GM12801 (cell line): ENCODE data around the gene EPN1.

ENCODE experiments used
- CTCF ChIP-seq: IDR thresholded peaks from one replicate; pipeline ENCODE4 v1.5.1; 2011; ENCODE audit warnings: control low read depth; ENCODE audit not compliant: insufficient read length; ENCODE audit errors: extremely low read depth

Gene EPN1

DNA sequence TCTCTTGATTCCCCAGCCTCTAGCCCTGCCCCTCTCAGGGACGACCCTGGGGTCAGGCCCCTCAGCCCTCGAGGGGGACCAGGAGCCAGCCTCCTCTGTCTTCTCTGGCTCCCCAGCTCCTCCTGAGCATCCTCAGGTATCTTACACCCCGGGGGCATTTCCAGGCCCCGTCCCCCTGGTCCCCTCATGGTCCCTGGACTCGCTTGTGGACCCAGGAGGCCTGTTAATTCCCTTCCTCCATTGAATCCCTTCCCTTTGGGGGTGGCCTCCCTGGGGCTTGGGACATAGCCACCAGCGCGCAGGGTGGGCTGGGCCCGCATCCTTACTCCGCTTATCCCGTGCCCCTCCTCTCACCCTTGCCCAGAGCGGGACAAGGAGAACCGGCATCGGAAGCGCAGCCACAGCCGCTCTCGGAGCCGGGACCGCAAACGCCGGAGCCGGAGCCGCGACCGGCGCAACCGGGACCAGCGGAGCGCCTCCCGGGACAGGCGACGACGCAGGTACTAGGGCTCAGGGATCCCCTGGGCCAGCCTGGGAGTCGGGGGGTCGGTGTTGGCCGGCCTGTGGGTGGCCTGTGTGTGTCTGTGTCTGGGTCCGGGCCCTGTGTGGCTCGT lies 16.1 kb upstream of the EPN1 start:
- TF ChIP-seq CTCF, result no peak

GRCh38 chr19:55659822-55660221 lies 15.2 kb upstream of the EPN1 start:
- TF ChIP-seq CTCF, result no peak

DNA sequence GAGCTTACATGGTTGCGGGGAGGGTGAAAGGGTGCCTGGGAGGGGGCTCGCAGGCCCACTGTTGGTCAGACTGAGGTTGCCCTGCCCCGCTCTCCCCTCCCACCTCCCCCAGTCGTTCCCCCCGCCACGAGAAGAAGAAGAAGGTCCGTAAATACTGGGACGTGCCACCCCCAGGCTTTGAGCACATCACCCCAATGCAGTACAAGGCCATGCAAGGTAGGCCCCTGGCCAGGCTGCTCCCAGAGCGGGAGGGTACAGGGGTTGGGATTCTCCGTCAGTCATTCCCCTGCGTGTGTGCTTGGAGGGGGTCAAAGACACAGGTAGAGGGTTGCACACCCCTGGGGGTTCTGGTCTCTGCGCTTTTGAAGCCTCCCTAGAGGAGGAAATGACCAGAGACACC lies 14.6 kb upstream of the EPN1 start:
- TF ChIP-seq CTCF, result no peak

- no peak for TF ChIP-seq CTCF
Observed at GRCh38 chr19:55660991-55661390, 14.0 kb upstream of the EPN1 start.

- no peak for TF ChIP-seq CTCF
Observed at GRCh38 chr19:55661826-55662225, 13.2 kb upstream of the EPN1 start.

DNA sequence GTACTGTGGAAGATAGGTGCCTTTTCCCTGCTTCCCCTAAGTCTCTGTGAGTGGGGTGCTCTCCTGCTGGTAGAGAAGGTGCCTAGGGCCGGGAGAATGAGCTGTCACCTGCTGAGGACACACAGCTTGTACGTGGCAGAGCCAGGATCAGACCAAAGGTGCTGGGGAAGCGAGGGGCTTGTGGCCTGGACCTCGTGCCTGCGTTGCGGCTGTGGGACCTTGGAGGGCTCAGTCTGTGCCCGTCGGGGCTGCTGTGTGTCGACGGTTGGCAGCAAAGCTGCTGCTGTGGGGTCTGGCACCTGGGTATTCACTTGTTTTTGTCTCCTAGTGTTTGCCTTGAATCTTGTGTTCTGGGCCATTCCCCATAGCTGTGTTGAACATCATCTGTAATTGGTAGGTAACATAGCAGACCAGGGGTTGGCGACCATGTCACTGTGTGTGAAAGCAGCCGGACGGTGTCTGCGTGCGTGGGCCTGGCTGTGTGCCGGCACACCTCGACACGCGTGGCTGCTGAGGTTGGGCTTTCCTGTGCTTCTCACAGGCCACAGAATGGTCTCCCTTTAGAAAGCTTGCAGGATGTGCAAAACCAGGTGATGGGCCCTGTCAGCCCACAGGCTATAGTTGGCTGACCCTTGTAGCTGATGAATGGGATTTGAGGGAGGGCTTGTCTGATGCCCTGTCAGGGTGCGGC lies 11.0 kb upstream of the EPN1 start:
- no peak for TF ChIP-seq CTCF

- no peak for TF ChIP-seq CTCF
Observed at GRCh38 chr19:55666343-55667005, 8.6 kb upstream of the EPN1 start.
